ENCODE data around the gene PPEF1.

- no peak for TF ChIP-seq POLR2A (IDR thresholded peaks at IDR 0.05; ENCODE audit: low read length)
- TF ChIP-seq GATA1 (IDR thresholded peaks at IDR 0.05; ENCODE audit: low read depth, low read length), result no peak
Observed at GRCh38 chrX:18809641-18810040, 102.2 kb downstream of the PPEF1 start.
